HG03460 (cell line): ENCODE measurements around the gene TMEM80.
"Not testable (repeated sequence)": the region's sequence is repeated elsewhere in the genome, so short reads cannot be mapped to it uniquely, and the experiment has no call there.

Source experiments
- ATAC-seq: cut with Tn5 transposase; IDR thresholded peaks from one replicate; pipeline ENCODE4 v1.9.1; 2021; ENCODE audit not compliant: unreplicated experiment

The TMEM80 gene

GRCh38 chr11:695538-696248 lies at the start of gene TMEM80:
Gene TMEM80 (plus strand): TSS chr11:695816. CDS start chr11:695828, 12 bp downstream.
- ATAC-seq: peak; percentile 58

DNA sequence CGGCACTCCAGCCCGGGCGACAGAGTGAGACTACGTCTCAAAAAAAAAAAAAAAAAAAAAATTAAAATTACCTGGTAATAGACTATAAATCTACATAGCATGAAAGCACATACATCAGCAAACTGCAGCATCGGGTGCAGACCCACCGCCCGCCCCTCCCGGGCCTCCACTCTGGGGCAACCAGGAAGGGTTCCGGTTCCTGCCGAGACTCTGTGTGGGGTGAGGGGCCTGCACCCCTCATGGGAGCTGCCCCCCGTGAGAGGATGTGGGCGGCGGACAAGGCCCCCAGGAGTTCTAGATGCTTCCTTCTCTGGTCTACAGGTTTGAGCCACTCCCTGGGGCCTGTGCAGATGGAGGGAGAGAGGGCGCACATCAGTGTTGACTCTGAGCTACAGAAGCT lies 49.4 kb upstream of the TMEM80 start:
- no peak for ATAC-seq

GRCh38 chr11:647672-648158 lies 47.9 kb upstream of the TMEM80 start:
- not testable (repeated sequence) for ATAC-seq

GRCh38 chr11:650482-650881 lies 45.1 kb upstream of the TMEM80 start:
- no peak for ATAC-seq

GRCh38 chr11:653136-653535 lies 42.5 kb upstream of the TMEM80 start:
- ATAC-seq: not testable (repeated sequence)

DNA sequence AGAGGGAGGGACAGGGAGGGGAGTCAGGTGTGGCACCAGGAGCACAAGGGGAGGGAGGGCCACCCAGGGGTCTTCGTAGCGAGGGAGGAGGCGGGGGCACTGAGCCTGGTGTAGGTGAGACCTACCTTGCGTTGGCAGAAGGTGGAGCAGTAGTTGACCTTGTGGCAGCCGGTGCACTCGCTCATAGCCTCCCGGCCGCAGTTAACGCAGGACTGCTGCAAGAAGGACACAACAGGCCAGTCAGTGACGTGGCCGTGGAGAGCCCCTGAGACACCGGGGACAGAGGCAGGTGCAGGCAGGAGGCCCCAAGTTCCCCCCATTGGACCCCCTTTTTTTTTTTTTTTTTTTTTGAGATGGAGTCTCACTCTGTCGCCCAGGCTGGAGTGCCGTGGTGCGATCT lies 41.8 kb upstream of the TMEM80 start:
- no peak for ATAC-seq

- not testable (repeated sequence) for ATAC-seq
Measured at GRCh38 chr11:654444-654843, 41.2 kb upstream of the TMEM80 start.

DNA sequence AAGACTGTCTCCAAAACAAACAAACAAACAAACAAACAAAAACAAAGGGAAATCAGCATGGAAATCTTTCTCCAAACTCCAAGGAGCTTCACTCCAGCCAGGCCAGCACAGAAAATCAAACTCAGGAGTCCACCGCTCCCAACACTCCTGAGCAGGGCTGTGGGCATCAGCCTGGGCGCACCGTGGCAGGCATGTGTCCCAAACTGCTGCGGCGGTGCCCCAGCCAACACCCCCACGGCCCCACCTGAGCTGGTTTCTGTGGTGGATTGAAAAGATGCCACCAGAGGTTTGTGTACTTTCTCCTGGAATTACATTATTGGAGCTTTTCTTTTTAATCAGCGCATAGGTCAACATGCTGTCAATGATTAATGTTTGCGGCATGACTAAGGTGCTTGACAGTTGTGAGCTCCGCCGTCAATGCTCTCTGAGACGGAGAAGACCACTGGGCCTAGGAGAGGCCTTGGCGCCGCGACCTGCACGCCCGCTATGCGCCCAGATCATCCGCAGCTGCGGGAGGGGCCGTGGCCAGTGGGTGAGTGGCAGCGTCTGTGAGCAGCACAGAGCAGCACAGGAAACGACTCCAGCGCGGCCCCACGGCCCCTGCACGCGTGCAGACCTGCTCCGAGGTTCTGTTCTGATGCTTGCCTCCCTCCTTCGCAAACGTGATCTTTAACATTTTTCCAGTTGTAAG lies 40.4 kb upstream of the TMEM80 start:
- no peak for ATAC-seq

- no peak for ATAC-seq
Measured at GRCh38 chr11:656426-656825, 39.2 kb upstream of the TMEM80 start.

DNA sequence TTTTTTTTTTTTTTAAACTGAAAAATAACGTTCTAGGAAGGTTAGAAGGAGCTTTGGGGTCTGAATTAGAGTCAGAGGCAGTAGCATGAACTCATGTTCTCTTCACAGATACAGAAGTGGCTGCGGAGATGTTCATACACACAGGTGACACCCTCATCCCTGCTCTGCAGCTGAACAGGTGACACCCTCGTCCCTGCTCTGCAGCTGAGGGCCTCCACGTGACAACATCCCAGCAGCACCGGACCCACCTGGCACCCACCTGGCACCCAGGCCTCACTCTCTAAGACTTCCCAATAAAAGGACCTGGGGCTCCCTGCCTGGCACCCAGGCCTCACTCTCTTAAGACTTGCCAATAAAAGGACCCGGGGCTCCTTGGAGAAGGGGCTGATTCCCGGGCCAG lies 38.8 kb upstream of the TMEM80 start:
- ATAC-seq: no peak

- no peak for ATAC-seq
Measured at GRCh38 chr11:657691-658126, 37.9 kb upstream of the TMEM80 start.

GRCh38 chr11:659532-660085 lies 36.0 kb upstream of the TMEM80 start:
- ATAC-seq: no peak

- ATAC-seq: no peak
Measured at GRCh38 chr11:660281-660680, 35.3 kb upstream of the TMEM80 start.

DNA sequence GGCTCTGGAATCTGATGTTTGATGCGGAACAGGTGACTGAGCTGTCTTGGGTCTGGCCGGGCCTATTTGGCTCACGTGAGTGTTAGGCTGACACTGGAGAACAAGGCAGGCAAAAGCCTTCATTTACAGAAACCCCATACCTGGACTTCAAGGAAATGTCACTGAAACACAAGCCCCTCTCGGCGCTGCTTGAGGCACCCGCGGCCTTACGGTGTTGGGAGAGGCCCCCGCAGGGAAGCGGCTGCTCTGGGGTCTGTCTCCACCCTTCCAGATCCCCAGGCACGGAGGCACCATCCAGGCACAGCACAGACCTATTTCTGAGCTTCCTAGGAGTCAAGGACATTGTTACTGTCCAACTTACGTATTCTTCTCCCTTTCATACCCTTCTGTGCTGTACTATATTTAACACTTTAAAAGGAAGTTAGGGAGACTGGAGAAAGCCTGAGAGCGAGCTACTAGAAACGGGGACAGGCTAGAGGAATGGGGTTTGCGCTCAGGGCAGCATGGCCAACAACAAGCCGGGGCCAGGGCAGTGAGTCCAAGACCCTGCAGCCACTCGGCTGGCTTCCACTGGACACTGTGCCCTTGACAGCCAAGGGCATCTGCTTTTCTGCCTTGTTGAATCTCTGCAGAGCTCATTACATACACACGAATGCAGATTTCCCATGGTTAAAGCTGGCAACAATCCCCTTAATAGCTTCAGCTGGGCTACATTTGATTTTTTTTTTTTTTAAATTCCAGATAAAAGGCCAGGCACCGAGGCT lies 34.8 kb upstream of the TMEM80 start:
- ATAC-seq: no peak

DNA sequence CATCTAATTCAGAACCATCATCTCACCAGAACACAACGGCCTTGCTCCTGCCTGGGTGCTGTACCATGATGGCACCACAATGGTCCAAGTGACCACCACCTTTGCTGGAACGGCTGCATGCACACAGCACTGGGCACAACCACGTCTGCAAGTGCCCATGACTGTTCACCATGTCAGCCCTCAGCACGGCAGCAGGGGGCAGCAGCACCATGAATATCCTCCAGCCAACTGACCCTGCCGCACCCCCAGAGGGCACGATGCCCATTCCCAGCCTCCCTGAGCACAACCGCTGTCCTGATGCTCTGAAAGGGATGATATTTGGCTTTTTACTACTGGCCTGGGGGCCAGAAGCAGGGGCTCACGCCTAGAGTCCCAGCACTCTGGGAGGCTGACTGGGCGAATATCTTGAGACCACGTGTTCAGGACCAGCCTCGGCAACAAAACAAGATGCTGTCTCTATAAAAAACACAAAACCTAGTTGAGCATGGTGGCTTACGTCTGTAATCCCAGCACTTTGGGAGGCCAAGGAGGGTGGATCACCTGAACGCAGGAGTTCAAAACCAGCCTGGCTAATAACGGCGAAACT lies 32.8 kb upstream of the TMEM80 start:
- ATAC-seq: no peak

DNA sequence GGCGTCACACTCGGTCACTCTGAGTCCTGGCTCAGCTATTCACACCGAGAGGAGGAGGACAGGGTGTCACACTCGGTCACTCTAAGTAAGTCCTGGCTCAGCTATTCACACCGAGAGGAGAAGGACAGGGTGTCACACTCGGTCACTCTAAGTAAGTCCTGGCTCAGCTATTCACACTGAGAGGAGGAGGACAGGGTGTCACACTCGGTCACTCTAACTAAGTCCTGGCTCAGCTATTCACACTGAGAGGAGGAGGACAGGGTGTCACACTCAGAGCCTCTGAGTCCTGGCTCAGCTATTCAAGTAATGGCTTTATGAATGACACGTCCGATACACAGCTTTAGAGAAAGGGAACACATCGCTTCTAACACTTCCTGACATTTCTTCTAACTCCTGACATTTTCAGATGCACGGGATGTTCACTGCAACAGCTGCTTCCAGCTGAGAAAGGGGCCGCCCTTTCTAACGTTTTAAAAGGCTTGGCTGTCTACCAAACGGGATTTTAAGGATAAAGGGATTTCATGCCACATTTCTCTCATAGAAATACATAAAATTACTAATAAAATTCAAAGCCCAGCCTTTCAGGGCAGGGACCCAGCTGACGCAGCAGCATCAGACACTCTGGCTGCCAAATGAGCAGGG lies 30.4 kb upstream of the TMEM80 start:
- ATAC-seq: no peak

- ATAC-seq: no peak
Measured at GRCh38 chr11:665704-666281, 29.8 kb upstream of the TMEM80 start.

DNA sequence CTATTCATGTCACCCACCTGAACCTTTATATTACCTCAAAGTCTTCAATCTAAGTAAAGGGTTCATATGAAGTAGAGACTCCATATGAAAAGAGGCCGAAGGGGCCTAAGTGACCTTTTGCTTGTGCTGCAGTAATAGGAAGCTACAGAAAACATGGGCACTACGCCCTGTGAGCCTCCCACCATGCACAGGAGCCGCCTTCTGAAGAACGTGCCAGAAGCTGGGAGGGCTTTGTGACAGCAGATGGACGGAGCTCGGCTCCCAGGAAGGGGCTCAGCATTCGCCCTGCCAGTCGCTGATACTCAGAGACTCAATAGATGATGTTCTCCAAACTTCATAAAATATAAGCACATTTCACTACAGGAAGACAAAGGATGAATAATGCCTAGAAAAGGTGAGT lies 21.8 kb upstream of the TMEM80 start:
- no peak for ATAC-seq

- ATAC-seq: no peak
Measured at GRCh38 chr11:674406-674805, 21.2 kb upstream of the TMEM80 start.

DNA sequence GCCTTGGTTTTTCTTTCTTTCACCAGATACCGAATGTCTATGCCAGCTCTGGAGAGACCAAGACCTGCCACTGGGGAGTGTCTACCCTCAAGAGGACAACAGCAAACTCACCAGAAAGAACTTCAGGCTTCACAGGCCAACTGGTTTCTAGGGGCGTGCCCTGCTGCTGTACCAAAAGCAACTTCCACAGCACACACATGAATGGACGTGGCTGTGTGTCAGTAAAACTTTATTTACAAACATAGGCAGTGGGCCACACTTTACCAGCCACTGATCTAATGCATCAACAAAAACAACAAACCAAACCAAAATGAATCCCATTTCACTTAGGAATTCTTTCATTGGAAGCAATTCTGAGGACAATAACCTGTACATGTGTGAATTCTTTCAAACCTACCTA lies 17.3 kb upstream of the TMEM80 start:
- ATAC-seq: no peak
